Right lobe of liver (tissue), 4 donors: Measurements from ENCODE around the gene TSHR.

Experiments
- POLR2A ChIP-seq: fragments of 450-650 bp; IDR thresholded peaks from one replicate; pipeline ENCODE4 v1.6.1; 2017; ENCODE audit warnings: antibody characterized with exemption, mild to moderate bottlenecking
- TF ChIP-seq, protein P1 (sequence below), 4 donors: fragments of 200-600 bp in 3 of 4; fragments of 450-650 bp in 1 of 4; IDR thresholded peaks; one replicate each; pipeline versions ENCODE4 v1.5.1 to v1.8.0; 2016 to 2022; ENCODE audit warnings: antibody characterized with exemption in 4 of 4, mild to moderate bottlenecking in 2 of 4
- donor health status: DM: no; HTN: no; CAD: no.
- donor health status: DM: no; HTN: no; CAD: no.
- donor health status: DM: no; HTN: yes; CAD: no.

DNA sequence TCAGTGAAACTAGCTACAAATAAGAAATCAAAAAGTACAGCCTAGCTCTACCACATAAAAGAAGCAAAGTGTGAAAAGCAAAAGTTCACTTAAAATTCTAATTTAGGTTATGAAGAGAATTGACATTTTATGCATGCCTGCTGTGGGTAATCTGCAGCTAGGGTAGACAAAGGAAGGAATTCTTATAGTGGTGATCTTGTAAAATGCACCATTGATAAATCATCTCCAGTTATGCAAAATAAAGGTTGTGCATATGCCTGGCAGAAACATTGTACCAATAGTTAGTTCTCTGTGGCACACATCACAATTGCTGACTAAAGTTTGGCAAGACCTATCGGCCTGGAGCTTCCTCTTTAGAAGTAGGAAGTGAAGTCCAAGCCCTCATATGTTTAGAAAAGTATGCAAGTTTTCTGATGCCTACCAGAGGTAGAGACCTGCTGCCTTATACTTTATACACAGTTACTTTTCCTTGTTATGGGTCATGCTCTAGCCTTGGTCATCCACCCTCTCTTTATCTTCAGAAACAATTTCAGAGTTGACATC, 78.3 kb downstream of the TSHR start:
- no peak for TF ChIP-seq POLR2A
- TF ChIP-seq, protein P1, sequence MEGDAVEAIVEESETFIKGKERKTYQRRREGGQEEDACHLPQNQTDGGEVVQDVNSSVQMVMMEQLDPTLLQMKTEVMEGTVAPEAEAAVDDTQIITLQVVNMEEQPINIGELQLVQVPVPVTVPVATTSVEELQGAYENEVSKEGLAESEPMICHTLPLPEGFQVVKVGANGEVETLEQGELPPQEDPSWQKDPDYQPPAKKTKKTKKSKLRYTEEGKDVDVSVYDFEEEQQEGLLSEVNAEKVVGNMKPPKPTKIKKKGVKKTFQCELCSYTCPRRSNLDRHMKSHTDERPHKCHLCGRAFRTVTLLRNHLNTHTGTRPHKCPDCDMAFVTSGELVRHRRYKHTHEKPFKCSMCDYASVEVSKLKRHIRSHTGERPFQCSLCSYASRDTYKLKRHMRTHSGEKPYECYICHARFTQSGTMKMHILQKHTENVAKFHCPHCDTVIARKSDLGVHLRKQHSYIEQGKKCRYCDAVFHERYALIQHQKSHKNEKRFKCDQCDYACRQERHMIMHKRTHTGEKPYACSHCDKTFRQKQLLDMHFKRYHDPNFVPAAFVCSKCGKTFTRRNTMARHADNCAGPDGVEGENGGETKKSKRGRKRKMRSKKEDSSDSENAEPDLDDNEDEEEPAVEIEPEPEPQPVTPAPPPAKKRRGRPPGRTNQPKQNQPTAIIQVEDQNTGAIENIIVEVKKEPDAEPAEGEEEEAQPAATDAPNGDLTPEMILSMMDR (IDR thresholded peaks at IDR 0.05) = no peak
